Thyroid gland (tissue), 4 donors: Measurements from ENCODE around the gene DRD1.

Source experiments
- POLR2A ChIP-seq, 2 donors: fragments of 450-650 bp; IDR thresholded peaks; one replicate each; pipeline ENCODE4 v1.6.1; 2017; ENCODE audit warnings: antibody characterized with exemption in 2 of 2, mild to moderate bottlenecking in 2 of 2, moderate library complexity in 1 of 2
- TF ChIP-seq, protein P1 (sequence below), 6 experiments: fragments of 200-600 bp in 3 of 6; fragments of 450-650 bp in 3 of 6; sonication (generic) in 3 of 6; IDR thresholded peaks; one replicate each; pipeline ENCODE4 v1.5.1; 2016 to 2019; ENCODE audit warnings: antibody characterized with exemption in 6 of 6, mild to moderate bottlenecking in 2 of 6, inconsistent platforms in 1 of 6, moderate library complexity in 1 of 6

DNA sequence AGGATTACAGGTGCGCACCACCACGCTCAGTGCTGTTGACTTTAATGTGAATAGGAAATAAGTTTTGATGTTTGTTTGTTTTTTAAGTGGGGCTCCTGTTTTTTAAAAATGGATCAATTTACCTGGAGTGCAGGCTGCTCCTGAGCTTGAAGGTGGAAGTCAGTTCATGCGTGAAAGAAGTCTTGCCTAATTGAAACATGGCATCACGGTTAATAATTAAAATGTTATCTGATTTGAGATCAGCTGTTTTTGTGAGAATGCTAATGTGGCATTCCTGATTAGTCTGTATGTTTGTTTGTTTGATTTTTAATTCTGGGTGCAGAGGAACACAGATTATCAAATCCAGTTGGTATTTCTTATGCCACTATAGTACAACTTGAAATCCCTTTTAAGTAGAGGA lies 40.8 kb upstream of the DRD1 start:
- TF ChIP-seq, protein P1, sequence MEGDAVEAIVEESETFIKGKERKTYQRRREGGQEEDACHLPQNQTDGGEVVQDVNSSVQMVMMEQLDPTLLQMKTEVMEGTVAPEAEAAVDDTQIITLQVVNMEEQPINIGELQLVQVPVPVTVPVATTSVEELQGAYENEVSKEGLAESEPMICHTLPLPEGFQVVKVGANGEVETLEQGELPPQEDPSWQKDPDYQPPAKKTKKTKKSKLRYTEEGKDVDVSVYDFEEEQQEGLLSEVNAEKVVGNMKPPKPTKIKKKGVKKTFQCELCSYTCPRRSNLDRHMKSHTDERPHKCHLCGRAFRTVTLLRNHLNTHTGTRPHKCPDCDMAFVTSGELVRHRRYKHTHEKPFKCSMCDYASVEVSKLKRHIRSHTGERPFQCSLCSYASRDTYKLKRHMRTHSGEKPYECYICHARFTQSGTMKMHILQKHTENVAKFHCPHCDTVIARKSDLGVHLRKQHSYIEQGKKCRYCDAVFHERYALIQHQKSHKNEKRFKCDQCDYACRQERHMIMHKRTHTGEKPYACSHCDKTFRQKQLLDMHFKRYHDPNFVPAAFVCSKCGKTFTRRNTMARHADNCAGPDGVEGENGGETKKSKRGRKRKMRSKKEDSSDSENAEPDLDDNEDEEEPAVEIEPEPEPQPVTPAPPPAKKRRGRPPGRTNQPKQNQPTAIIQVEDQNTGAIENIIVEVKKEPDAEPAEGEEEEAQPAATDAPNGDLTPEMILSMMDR (IDR thresholded peaks at IDR 0.05): no peak
- TF ChIP-seq POLR2A (IDR thresholded peaks at IDR 0.05): no peak
